ENCODE results near the gene CD55. TPM values are rescaled to one million over a fixed set of nuclear protein-coding genes. Genes with fewer than 3 reads are reported as not detected.

CD55 gene
- 131 and 181 TPM in 2 replicates for total RNA-seq

GRCh38 chr1:207321079-207321789 is at the start of gene CD55:
Gene CD55 (plus strand): TSS chr1:207321678. CDS start chr1:207321766, 88 bp downstream.

Other genes with a start within 250 kb of the CD55 start
- not detected in 2 replicates for gene C4BPB, start 232.8 kb upstream of the CD55 start, total RNA-seq
- gene C4BPA, start 217.4 kb upstream of the CD55 start, total RNA-seq = not detected in 2 replicates
- not detected in 2 replicates for gene CR2, start 132.7 kb downstream of the CD55 start, total RNA-seq
- not detected in 2 replicates for gene CR1, start 174.5 kb downstream of the CD55 start, total RNA-seq